Activated CD8-positive, alpha-beta memory T cell treated with anti-CD3 and anti-CD28 coated beads for 24 hours (primary cell): Measurements from ENCODE around the gene IFI30.
A peak's percentile ranks its signal among the peaks of the same experiment; 100 is the strongest.

Experiments
- DNase-seq: peaks from one replicate; pipeline ENCODE4 v3.0.0-alpha.2; 2020

The IFI30 gene

DNA sequence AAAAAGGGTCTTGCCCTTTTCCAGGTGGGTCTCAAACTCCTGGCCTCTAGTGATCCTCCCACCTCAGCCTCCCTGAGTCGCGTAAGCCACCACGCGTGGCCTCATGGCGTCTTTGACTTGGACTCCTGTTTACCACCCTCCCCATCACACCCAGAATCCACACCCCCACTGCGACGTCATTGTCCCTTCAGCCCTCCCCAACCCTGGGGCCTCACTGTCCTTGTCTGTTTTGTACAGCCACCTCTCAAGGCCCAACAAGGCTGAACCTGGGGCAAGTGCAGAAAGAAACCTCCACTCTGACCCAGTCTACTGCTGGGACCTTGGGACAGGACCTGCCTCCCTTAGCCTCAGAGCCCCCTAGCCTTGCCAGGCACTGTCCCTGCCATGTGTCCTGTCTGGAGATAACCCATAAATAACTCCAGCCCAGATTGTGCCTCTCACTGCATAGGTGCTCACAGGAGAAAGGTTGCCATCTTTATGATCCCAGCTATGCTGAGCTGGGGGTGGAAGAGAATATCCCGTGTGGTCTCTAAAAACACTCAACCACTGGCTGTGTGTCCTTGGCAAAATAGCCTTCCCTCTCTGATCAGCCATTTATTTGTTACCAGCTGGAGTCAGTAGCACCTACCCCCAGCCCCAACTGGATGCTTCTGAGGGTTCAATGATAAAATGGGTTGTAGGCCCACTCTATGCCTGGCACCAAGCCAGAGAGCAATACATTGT is 1.8 kb upstream of the IFI30 start:
- no peak for DNase-seq

- DNase-seq: no peak
These were observed 1.1 kb upstream of the IFI30 start for GRCh38 chr19:18172331-18173053.

- DNase-seq: no peak
These were observed 500 bp upstream of the IFI30 start for GRCh38 chr19:18173054-18173571.

DNA sequence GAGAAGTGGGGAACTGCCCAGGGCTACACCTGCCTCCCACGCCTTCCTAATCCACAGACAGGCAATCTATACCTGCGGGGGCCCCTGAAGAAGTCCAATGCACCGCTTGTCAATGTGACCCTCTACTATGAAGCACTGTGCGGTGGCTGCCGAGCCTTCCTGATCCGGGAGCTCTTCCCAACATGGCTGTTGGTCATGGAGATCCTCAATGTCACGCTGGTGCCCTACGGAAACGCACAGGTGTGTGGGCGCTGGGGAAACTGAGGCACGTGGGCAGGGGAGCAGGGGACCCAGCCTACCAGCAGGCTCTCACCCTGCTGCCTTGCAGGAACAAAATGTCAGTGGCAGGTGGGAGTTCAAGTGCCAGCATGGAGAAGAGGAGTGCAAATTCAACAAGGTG is 1.4 kb downstream of the IFI30 start:
- no peak for DNase-seq

DNA sequence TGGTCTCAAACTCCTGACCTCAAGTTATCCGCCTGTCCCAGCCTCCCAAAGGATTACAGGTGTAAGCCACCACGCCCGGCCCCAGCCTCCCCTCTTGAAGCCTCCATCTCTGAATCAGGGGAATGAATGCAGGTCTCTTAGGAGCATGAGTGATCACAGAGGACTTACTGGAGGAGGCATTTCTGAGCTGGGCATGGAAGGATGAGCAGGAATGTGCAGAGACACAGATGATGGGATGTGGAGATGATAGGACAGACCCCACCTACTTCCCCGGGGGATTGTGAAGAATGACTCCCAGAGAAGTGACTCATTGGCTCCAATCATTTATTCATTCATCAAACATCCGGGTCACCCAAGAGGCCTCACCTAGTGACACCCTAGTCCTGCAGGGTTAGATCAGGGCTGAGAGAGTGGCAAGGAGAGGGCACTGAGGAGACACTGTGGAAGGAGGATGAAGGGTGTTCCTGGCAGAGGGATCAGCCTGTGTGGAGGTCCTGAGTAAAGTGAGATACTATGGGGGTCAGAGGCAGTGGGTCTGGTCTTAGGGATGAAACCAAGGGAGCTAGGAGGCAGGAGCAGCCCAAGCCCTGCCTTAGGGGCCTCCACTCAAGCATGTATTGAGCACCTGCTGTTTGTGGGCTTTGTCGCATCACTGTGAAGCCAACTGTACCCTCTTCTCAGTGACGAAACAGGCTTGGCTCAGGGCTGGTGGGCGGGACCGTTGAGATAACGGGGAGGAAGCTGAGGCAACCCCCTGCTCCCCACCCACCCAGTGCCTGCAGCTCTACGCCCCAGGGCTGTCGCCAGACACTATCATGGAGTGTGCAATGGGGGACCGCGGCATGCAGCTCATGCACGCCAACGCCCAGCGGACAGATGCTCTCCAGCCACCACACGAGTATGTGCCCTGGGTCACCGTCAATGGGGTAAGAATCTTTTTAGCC is 3.0 kb downstream of the IFI30 start:
- DNase-seq: no peak

DNA sequence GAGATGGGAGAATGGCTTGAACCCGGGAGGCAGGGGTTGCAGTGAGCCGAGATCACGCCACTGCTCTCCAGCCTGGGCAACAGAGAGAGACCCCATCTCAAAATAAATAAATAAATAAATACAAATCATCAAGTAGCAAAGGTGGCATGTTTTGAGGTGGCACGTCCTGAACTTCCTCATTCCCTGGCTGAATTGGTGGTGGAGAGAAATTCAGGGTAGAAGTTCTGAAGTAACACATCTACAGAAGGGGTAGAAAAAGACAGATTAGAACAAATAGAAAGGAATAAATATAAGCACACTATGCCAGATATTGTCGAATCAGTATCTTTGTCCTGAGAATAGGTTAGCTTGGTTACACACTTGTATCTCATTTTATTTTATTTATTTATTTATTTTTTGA is 6.3 kb downstream of the IFI30 start:
- DNase-seq: no peak

DNA sequence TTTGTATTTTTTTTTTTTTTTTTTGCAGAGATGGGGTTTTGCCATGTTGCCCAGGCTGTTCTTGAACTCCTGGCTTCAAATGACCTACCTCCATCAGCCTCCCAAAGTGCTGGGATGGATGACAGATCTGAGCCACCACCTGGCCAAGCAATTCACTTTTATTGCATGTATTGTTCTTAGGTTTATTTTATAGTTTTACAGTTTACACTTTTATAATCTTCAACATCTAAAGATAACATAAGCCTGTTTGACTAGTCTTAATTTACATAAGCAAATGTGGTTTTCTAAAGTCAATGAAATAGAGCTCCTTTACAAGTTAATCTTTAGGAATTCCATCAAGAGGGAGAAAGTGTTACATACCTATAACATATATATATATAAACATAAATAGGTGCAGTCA is 9.9 kb downstream of the IFI30 start:
- DNase-seq: no peak

DNA sequence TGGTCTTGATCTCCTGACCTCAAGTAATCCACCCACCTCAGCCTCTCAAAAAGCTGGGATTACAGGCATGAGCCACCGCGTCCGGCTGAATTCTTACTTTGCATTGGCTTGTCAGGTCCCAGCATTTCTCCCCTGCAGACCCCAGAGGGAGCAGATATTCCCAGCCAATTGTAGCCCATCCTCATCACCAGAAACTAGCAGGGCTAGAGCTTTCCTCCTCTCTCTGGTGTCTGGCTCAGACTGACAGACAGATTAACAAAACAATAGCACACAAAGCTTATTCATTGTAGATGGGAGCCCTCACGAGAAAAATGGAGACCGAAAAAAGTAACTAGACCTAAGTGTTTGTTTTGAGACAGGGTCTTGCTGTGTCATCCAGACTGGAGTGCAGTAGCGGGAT is 11.9 kb downstream of the IFI30 start:
- no peak for DNase-seq

GRCh38 chr19:18190278-18190677 is 16.7 kb downstream of the IFI30 start:
- DNase-seq: no peak

DNA sequence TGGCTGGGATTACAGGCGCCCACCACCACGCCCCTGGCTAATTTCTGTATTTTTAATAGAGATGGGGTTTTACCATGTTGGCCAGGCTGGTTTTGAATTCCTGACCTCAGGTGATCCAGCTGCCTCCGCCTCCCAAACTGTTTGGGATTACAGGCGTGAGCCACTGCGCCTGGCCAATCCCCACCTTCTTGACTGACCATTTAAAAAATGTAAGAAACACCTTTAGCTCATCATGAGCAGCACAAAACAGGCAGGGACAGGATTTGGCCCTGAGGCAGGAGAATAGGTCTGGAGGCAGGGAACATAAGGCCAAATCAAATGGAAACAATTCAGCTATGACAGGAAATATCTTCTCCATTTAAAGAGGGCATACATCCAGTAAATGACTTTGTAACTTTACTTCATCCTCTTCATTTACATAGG is 18.0 kb downstream of the IFI30 start:
- DNase-seq: no peak

- DNase-seq: peak; percentile 95
These were observed 19.2 kb downstream of the IFI30 start, which contains the start of gene MPV17L2 for GRCh38 chr19:18192673-18193387. MPV17L2 (plus strand) TSS chr19:18193218; CDS start chr19:18193282, 64 bp downstream.

DNA sequence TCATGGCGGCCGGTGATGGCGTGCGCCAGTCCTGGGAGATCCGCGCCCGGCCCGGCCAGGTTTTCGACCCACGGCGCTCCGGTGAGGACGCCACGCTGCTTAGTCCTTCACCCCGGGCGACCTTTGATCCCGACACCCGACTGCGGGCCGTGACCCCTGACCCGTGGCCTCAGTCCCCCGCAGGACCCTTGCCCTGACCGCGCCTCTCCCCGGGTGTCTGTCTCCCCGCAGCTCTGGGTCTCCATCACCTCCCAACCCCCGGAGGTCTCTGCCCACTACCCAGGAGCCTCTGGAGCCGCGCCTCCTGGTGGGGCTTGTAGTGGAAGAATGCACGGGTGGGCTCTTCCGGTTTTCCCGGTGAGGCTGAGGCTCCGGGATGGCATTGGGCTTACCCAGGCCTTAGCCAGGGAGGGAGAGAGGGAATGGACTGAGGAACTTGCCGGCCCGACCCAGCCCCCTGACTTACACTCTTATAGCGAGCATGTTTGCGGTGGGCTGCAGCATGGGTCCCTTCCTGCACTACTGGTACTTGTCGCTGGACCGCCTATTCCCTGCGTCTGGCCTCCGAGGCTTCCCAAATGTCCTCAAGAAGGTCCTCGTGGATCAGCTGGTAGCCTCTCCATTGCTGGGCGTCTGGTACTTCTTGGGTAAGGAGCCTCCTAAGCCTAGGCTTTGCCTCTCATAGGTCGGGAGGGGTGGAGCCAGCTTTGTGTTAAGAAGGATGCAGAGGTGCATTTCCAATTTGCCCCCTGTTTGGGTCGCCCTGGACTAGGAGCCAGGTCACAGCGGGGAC is 20.0 kb downstream of the IFI30 start:
- peak; percentile 66 for DNase-seq

DNA sequence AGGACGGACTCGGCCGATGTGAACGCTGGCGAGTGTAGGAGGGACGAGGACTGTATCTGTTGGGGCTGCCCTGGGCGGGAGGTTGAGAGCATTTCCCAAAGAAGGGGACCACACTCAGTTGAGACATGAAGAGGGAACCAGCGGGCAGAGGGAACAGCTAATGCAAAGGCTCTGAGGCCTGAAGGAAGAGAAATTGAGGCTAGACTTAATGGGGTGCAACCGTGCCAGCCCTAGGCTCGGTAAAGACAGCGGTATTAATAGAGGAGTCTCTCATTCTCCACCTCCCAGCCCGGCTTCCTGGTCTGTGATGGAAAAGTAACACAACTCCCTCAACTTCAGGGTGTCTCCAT is 20.5 kb downstream of the IFI30 start:
- DNase-seq: no peak

- DNase-seq: peak; percentile 72
These were observed 21.1 kb downstream of the IFI30 start for GRCh38 chr19:18194554-18195238.

DNA sequence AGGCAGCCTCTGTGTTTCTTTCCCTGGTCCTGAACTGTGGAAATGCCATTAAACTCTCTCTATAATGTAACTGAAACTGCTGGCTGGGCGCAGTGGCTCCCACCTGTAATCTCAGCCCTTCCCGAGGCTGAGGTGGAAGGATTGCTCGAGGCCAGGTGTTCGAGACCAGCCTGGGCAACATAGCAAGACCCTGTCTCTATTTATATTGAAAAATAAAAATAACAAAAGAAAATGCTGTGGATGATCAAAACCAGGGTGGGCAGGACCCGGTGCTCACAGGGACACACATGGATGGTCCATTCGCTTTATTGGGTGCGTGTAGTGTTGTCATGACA is 22.9 kb downstream of the IFI30 start:
- no peak for DNase-seq

GRCh38 chr19:18197306-18197705 is 23.7 kb downstream of the IFI30 start:
- DNase-seq: no peak

GRCh38 chr19:18197941-18198340 is 24.3 kb downstream of the IFI30 start:
- DNase-seq: no peak

DNA sequence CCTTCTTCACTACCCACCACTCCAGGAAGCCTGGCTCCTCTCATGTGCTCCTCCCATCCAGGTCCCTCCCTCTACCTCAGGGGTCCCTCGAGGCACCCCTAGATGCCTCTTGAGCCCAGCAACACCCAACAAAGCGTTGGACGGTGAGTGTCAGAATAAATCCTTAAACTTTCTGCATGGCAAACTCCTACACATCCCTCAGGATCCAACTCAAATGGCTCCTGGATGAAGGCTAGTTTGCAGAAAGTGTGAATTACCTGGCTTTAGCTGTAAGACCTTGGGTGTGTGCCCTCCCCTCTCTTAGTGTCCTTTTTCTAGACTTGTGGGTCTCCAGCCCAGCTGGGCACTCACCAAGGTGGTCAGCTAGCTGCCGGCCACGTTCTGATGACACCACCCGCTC is 24.8 kb downstream of the IFI30 start:
- DNase-seq: no peak

- no peak for DNase-seq
These were observed 28.8 kb downstream of the IFI30 start for GRCh38 chr19:18202397-18202777.

DNA sequence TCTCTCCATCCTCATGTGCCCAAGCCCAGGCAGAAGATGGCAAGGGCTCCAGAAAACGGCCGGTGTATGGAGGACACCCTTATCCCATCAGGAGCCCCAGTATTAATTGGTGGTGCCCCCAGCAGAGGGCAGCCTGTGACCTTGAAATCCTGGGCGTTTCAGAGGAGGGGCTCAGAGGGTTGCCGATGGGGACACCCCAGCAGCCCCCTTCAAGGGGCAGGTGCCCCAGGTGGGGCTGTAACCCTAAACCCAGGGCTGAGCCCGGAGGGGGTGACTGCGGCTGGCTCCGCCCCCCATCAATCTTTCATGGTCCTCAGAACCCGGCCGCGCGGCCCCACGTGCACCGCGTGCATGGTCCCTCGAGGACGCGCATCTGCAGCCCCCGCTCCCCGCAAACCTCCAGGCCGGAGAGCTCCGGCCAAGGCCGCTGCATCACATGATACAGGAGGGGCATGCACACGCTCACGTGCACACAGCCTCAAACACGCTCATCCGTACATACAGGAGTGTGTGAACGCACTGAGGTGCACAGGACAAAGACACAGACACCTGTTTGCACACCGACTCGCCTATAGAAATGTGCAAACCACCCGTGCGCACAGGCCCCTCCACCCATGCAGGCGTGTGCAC is 29.3 kb downstream of the IFI30 start:
- peak; percentile 73 for DNase-seq

GRCh38 chr19:18203408-18203862 is 29.8 kb downstream of the IFI30 start:
- no peak for DNase-seq
